Mesothelial cell of epicardium (in vitro differentiated cells): ENCODE results near the gene ACACA. TPM values are rescaled to one million over a fixed set of nuclear protein-coding genes. Genes with fewer than 3 reads are reported as not detected.
A peak's percentile ranks its signal among the peaks of the same experiment; 100 is the strongest.
"Not testable (repeated sequence)": the region's sequence is repeated elsewhere in the genome, so short reads cannot be mapped to it uniquely, and the experiment has no call there.

Experiments
- DNase-seq, 2 experiments: peaks; one replicate each; pipeline ENCODE4 v3.0.0; 2021; ENCODE audit warnings: low spot score in 2 of 2; ENCODE audit not compliant: unreplicated experiment in 2 of 2
- H3K27ac Mint-ChIP-seq: 2 replicates; pipeline ENCODE4 v1.8.0; 2021; ENCODE audit warnings: mixed read lengths
- H3K27me3 Mint-ChIP-seq: 2 replicates; pipeline ENCODE4 v1.8.0; 2021; ENCODE audit warnings: low read depth, mixed read lengths
- H3K36me3 Mint-ChIP-seq: 2 replicates; pipeline ENCODE4 v1.8.0; 2021; ENCODE audit warnings: mixed read lengths
- H3K4me1 Mint-ChIP-seq: 2 replicates; pipeline ENCODE4 v1.8.0; 2021; ENCODE audit warnings: mixed read lengths
- H3K4me3 Mint-ChIP-seq: 2 replicates; pipeline ENCODE4 v1.8.0; 2021; ENCODE audit warnings: mild to moderate bottlenecking, moderate library complexity, mixed read lengths
- H3K9me3 Mint-ChIP-seq: 2 replicates; pipeline ENCODE4 v1.8.0; 2021; ENCODE audit warnings: mixed read lengths
- CTCF ChIP-seq: fragments of 200-600 bp; sonication (generic); IDR thresholded peaks from one replicate; pipeline ENCODE4 v1.5.0; 2021; ENCODE audit warnings: antibody characterized with exemption; ENCODE audit not compliant: unreplicated experiment
- total RNA-seq: library from RNA; stranded (reverse); gene quantifications from 3 replicates; pipeline ENCODE4 v1.2.1, GENCODE V29; 2021

Gene ACACA
- total RNA-seq, 1 donor from 2014 or later, result 127 TPM

- Mint-ChIP-seq H3K9me3 (no peaks in the 10 kb centered on the region), H3K27ac (peak overlapping the region; percentile 89), H3K4me1 (peaks cover 47% of the 10 kb centered on the region), H3K36me3 (no peaks in the 10 kb centered on the region), H3K4me3 (no peak overlapping the region), H3K27me3 (no peaks in the 10 kb centered on the region)
- DNase-seq, result no peak
- TF ChIP-seq CTCF, result no peak
These were observed 46.0 kb downstream of the ACACA start for GRCh38 chr17:37360632-37361031.

- no peaks in the 10 kb centered on the region for H3K9me3 Mint-ChIP-seq
- peaks cover 47% of the 10 kb centered on the region for H3K4me1 Mint-ChIP-seq
- peak overlapping the region; percentile 61 for H3K4me3 Mint-ChIP-seq
- H3K36me3 Mint-ChIP-seq, result no peaks in the 10 kb centered on the region
- DNase-seq, result no peak
- TF ChIP-seq CTCF, result no peak
- H3K27me3 Mint-ChIP-seq, result no peaks in the 10 kb centered on the region
- H3K27ac Mint-ChIP-seq, result peak overlapping the region; percentile 89
These were observed 46.9 kb downstream of the ACACA start for GRCh38 chr17:37359682-37360188.

GRCh38 chr17:37358830-37359681 is 47.6 kb downstream of the ACACA start:
- Mint-ChIP-seq H3K9me3 (no peaks in the 10 kb centered on the region), H3K27ac (peak overlapping the region; percentile 87), H3K36me3 (no peaks in the 10 kb centered on the region), H3K4me1 (peaks cover 47% of the 10 kb centered on the region), H3K27me3 (no peaks in the 10 kb centered on the region), H3K4me3 (peak overlapping the region; percentile 84)
- TF ChIP-seq CTCF, result no peak
- peak; percentile 70 to 77 for DNase-seq

- peak overlapping the region; percentile 84 for H3K4me3 Mint-ChIP-seq
- peaks cover 47% of the 10 kb centered on the region for H3K4me1 Mint-ChIP-seq
- H3K9me3 Mint-ChIP-seq, result no peaks in the 10 kb centered on the region
- no peaks in the 10 kb centered on the region for H3K27me3 Mint-ChIP-seq
- no peak for TF ChIP-seq CTCF
- peak overlapping the region; percentile 87 for H3K27ac Mint-ChIP-seq
- peak; percentile 49 to 76 for DNase-seq
- no peaks in the 10 kb centered on the region for H3K36me3 Mint-ChIP-seq
These were observed 48.4 kb downstream of the ACACA start for GRCh38 chr17:37358098-37358829.

- Mint-ChIP-seq H3K4me3 (peak overlapping the region; percentile 84), H3K4me1 (peaks cover 45% of the 10 kb centered on the region), H3K27ac (peak overlapping the region; percentile 62)
- not testable (repeated sequence) for DNase-seq, H3K27me3 Mint-ChIP-seq, H3K36me3 Mint-ChIP-seq, H3K9me3 Mint-ChIP-seq
These were observed 49.7 kb downstream of the ACACA start for GRCh38 chr17:37356796-37357569.

GRCh38 chr17:37346863-37347402 is 59.7 kb downstream of the ACACA start:
- not testable (repeated sequence) for H3K27ac Mint-ChIP-seq, H3K4me1 Mint-ChIP-seq, H3K4me3 Mint-ChIP-seq, H3K27me3 Mint-ChIP-seq, DNase-seq
- Mint-ChIP-seq H3K36me3 (peaks cover 28% of the 10 kb centered on the region), H3K9me3 (peaks cover 12% of the 10 kb centered on the region)
